ENCODE measurements around the gene SOWAHB.
"Not testable (repeated sequence)": the region's sequence is repeated elsewhere in the genome, so short reads cannot be mapped to it uniquely, and the experiment has no call there.

The SOWAHB gene

GRCh38 chr4:76894537-76895255, 3.2 kb downstream of the SOWAHB start:
- DNase-seq, result no peak

- no peak for DNase-seq
Observed at GRCh38 chr4:76892601-76893000, 5.3 kb downstream of the SOWAHB start.

GRCh38 chr4:76892001-76892400, 5.9 kb downstream of the SOWAHB start:
- no peak for DNase-seq

GRCh38 chr4:76886848-76887441, 11.0 kb downstream of the SOWAHB start:
- no peak for DNase-seq

GRCh38 chr4:76886214-76886613, 11.7 kb downstream of the SOWAHB start:
- no peak for DNase-seq

- no peak for DNase-seq
Observed at GRCh38 chr4:76883147-76883546, 14.8 kb downstream of the SOWAHB start.

- DNase-seq, result no peak
Observed at GRCh38 chr4:76882630-76883029, 15.3 kb downstream of the SOWAHB start.

GRCh38 chr4:76881375-76881774, 16.6 kb downstream of the SOWAHB start:
- no peak for DNase-seq

GRCh38 chr4:76879731-76880364, 18.1 kb downstream of the SOWAHB start:
- DNase-seq, result no peak

- not testable (repeated sequence) for DNase-seq
Observed at GRCh38 chr4:76878641-76879165, 19.2 kb downstream of the SOWAHB start.

GRCh38 chr4:76874176-76874575, 23.8 kb downstream of the SOWAHB start:
- DNase-seq, result no peak

GRCh38 chr4:76873495-76873894, 24.4 kb downstream of the SOWAHB start:
- DNase-seq, result no peak

GRCh38 chr4:76872556-76872955, 25.4 kb downstream of the SOWAHB start:
- DNase-seq, result no peak

- not testable (repeated sequence) for DNase-seq
Observed at GRCh38 chr4:76868780-76869179, 29.2 kb downstream of the SOWAHB start.

GRCh38 chr4:76867880-76868655, 29.9 kb downstream of the SOWAHB start:
- peak; percentile 9 for DNase-seq

GRCh38 chr4:76867377-76867776, 30.6 kb downstream of the SOWAHB start:
- no peak for DNase-seq

GRCh38 chr4:76866641-76867040, 31.3 kb downstream of the SOWAHB start:
- DNase-seq, result no peak

- DNase-seq, result no peak
Observed at GRCh38 chr4:76858319-76858718, 39.6 kb downstream of the SOWAHB start.

- no peak for DNase-seq
Observed at GRCh38 chr4:76857074-76857409, 40.9 kb downstream of the SOWAHB start.

- DNase-seq, result no peak
Observed at GRCh38 chr4:76856243-76857073, 41.5 kb downstream of the SOWAHB start.

- DNase-seq, result no peak
Observed at GRCh38 chr4:76854858-76855257, 43.1 kb downstream of the SOWAHB start.

- no peak for DNase-seq
Observed at GRCh38 chr4:76851375-76851774, 46.6 kb downstream of the SOWAHB start.

Data from activated CD4-positive, alpha-beta T cell treated with anti-CD3 and anti-CD28 coated beads for 48 hours (primary cell).